Embryonic facial prominence (tissue), 1 donor: ENCODE data around the gene ARHGEF4.

Experiments
- DNase-seq: peaks from one replicate; pipeline ENCODE4 v3.0.0-alpha.2; 2016; ENCODE audit errors: extremely low spot score

The ARHGEF4 gene

GRCh38 chr2:131009713-131010475, 173.2 kb downstream of the ARHGEF4 start:
- DNase-seq, result no peak

- no peak for DNase-seq
Observed at GRCh38 chr2:131010566-131010965, 173.9 kb downstream of the ARHGEF4 start.

GRCh38 chr2:131011486-131011885, 174.8 kb downstream of the ARHGEF4 start:
- no peak for DNase-seq

GRCh38 chr2:131014141-131014540, 177.4 kb downstream of the ARHGEF4 start:
- no peak for DNase-seq

- DNase-seq, result no peak
Observed at GRCh38 chr2:131015764-131016163, 179.1 kb downstream of the ARHGEF4 start.

GRCh38 chr2:131016826-131017741, 180.4 kb downstream of the ARHGEF4 start:
- DNase-seq, result no peak

GRCh38 chr2:131022731-131023130, 186.0 kb downstream of the ARHGEF4 start:
- DNase-seq, result no peak

GRCh38 chr2:131023758-131024157, 187.0 kb downstream of the ARHGEF4 start:
- DNase-seq, result no peak

GRCh38 chr2:131026919-131027318, 190.2 kb downstream of the ARHGEF4 start:
- DNase-seq, result no peak

- no peak for DNase-seq
Observed at GRCh38 chr2:131027566-131028528, 191.1 kb downstream of the ARHGEF4 start.

- DNase-seq, result no peak
Observed at GRCh38 chr2:131029812-131030211, 193.1 kb downstream of the ARHGEF4 start.

GRCh38 chr2:131030478-131030971, 193.8 kb downstream of the ARHGEF4 start:
- DNase-seq, result no peak

GRCh38 chr2:131031431-131031841, 194.7 kb downstream of the ARHGEF4 start:
- DNase-seq, result no peak

- DNase-seq, result no peak
Observed at GRCh38 chr2:131031875-131032274, 195.2 kb downstream of the ARHGEF4 start.

- DNase-seq, result no peak
Observed at GRCh38 chr2:131032393-131032836, 195.7 kb downstream of the ARHGEF4 start.

- DNase-seq, result no peak
Observed at GRCh38 chr2:131033786-131034121, 197.0 kb downstream of the ARHGEF4 start.

GRCh38 chr2:131034122-131035051, 197.7 kb downstream of the ARHGEF4 start:
- DNase-seq, result no peak

- DNase-seq, result no peak
Observed at GRCh38 chr2:131035112-131035825, 198.6 kb downstream of the ARHGEF4 start.

- no peak for DNase-seq
Observed at GRCh38 chr2:131035826-131036231, 199.1 kb downstream of the ARHGEF4 start.

- no peak for DNase-seq
Observed at GRCh38 chr2:131036269-131036668, 199.6 kb downstream of the ARHGEF4 start.
